ENCODE data around the gene RAD51B.

- TF ChIP-seq CTCF (conservative IDR thresholded peaks at IDR 0.05; ENCODE audit: low read depth, low read length) (no peak), EZH2 (IDR thresholded peaks at IDR 0.05; ENCODE audit: borderline replicate concordance, low read depth, low read length, poor library complexity, severe bottlenecking) (no peak)
These were observed 849.5 kb downstream of the RAD51B start for GRCh38 chr14:68669111-68669511.

Data from A673 (cell line).